ENCODE results near the gene SDK1. TPM values are rescaled to one million over a fixed set of nuclear protein-coding genes. Genes with fewer than 3 reads are reported as not detected.

Gene SDK1
- total and polyA plus RNA-seq, 2 experiments from 2014 or later: 2.1 to 10.0 TPM

GRCh38 chr7:3279147-3279818 lies 21.8 kb upstream of the SDK1 start:
- Histone ChIP-seq H4K20me1 (replicated peaks; ENCODE audit: insufficient read depth) (no peaks in the 10 kb centered on the region), H3F3A (replicated peaks; ENCODE audit: low read depth) (0 out of 2 replicates have a peak, but pooled peaks cover 7% of the 10 kb centered on the region), H3K79me2 (replicated peaks; ENCODE audit: insufficient read depth) (no peaks in the 10 kb centered on the region), H3K4me1 (ENCODE audit: insufficient read depth) (peaks cover 21% of the 10 kb centered on the region), H3K27me3 (ENCODE audit: insufficient read depth) (no peaks in the 10 kb centered on the region), H3K9me2 (ENCODE audit: insufficient read depth) (no peaks in the 10 kb centered on the region), H3K4me2 (no peak overlapping the region), H2AFZ (no peak overlapping the region), H3K4me3 (no peak overlapping the region), H3K27ac (ENCODE audit: low read depth) (no peak overlapping the region), H3K36me3 (ENCODE audit: insufficient read depth) (no peaks in the 10 kb centered on the region; the same call in 1 of the 2 replicates)
- Mint-ChIP-seq H3K4me1 (peaks cover 23% of the 10 kb centered on the region), H3K4me3 (no peak overlapping the region), H3K9me3 (0 out of 3 replicates have a peak, but pooled peaks cover 3% of the 10 kb centered on the region), H3K27ac (no peak overlapping the region), H3K36me3 (ENCODE audit: low read depth) (no peaks in the 10 kb centered on the region), H3K27me3 (ENCODE audit: insufficient read depth, low read depth, poor library complexity) (peaks cover 5% of the 10 kb centered on the region)
- TF ChIP-seq STAT1 (IDR thresholded peaks at IDR 0.05; ENCODE audit: unreplicated experiment) (no peak), CREB1 (CRISPR knock-in tag; IDR thresholded peaks at IDR 0.05; ENCODE audit: low read depth) (no peak), EZH2 (IDR thresholded peaks at IDR 0.05; ENCODE audit: low read depth, unreplicated experiment) (no peak), CTCF (conservative IDR thresholded peaks at IDR 0.05; ENCODE audit: low read depth in 2 of 2) (no peak), ZNF114 (CRISPR knock-in tag; IDR thresholded peaks at IDR 0.05) (no peak), EZH2phosphoT487 (IDR thresholded peaks at IDR 0.05; ENCODE audit: unreplicated experiment) (no peak), ZNF331 (CRISPR knock-in tag; IDR thresholded peaks at IDR 0.05; ENCODE audit: low read depth) (no peak), JUNB (IDR thresholded peaks at IDR 0.05; ENCODE audit: unreplicated experiment) (no peak), ETS1 (IDR thresholded peaks at IDR 0.05) (no peak), NANOG (IDR thresholded peaks at IDR 0.05; ENCODE audit: borderline replicate concordance) (no peak), REST (IDR thresholded peaks at IDR 0.05; ENCODE audit: unreplicated experiment) (no peak), POLR2AphosphoS5 (IDR thresholded peaks at IDR 0.05; ENCODE audit: low read depth) (no peak)
- TF ChIP-seq, protein P1, sequence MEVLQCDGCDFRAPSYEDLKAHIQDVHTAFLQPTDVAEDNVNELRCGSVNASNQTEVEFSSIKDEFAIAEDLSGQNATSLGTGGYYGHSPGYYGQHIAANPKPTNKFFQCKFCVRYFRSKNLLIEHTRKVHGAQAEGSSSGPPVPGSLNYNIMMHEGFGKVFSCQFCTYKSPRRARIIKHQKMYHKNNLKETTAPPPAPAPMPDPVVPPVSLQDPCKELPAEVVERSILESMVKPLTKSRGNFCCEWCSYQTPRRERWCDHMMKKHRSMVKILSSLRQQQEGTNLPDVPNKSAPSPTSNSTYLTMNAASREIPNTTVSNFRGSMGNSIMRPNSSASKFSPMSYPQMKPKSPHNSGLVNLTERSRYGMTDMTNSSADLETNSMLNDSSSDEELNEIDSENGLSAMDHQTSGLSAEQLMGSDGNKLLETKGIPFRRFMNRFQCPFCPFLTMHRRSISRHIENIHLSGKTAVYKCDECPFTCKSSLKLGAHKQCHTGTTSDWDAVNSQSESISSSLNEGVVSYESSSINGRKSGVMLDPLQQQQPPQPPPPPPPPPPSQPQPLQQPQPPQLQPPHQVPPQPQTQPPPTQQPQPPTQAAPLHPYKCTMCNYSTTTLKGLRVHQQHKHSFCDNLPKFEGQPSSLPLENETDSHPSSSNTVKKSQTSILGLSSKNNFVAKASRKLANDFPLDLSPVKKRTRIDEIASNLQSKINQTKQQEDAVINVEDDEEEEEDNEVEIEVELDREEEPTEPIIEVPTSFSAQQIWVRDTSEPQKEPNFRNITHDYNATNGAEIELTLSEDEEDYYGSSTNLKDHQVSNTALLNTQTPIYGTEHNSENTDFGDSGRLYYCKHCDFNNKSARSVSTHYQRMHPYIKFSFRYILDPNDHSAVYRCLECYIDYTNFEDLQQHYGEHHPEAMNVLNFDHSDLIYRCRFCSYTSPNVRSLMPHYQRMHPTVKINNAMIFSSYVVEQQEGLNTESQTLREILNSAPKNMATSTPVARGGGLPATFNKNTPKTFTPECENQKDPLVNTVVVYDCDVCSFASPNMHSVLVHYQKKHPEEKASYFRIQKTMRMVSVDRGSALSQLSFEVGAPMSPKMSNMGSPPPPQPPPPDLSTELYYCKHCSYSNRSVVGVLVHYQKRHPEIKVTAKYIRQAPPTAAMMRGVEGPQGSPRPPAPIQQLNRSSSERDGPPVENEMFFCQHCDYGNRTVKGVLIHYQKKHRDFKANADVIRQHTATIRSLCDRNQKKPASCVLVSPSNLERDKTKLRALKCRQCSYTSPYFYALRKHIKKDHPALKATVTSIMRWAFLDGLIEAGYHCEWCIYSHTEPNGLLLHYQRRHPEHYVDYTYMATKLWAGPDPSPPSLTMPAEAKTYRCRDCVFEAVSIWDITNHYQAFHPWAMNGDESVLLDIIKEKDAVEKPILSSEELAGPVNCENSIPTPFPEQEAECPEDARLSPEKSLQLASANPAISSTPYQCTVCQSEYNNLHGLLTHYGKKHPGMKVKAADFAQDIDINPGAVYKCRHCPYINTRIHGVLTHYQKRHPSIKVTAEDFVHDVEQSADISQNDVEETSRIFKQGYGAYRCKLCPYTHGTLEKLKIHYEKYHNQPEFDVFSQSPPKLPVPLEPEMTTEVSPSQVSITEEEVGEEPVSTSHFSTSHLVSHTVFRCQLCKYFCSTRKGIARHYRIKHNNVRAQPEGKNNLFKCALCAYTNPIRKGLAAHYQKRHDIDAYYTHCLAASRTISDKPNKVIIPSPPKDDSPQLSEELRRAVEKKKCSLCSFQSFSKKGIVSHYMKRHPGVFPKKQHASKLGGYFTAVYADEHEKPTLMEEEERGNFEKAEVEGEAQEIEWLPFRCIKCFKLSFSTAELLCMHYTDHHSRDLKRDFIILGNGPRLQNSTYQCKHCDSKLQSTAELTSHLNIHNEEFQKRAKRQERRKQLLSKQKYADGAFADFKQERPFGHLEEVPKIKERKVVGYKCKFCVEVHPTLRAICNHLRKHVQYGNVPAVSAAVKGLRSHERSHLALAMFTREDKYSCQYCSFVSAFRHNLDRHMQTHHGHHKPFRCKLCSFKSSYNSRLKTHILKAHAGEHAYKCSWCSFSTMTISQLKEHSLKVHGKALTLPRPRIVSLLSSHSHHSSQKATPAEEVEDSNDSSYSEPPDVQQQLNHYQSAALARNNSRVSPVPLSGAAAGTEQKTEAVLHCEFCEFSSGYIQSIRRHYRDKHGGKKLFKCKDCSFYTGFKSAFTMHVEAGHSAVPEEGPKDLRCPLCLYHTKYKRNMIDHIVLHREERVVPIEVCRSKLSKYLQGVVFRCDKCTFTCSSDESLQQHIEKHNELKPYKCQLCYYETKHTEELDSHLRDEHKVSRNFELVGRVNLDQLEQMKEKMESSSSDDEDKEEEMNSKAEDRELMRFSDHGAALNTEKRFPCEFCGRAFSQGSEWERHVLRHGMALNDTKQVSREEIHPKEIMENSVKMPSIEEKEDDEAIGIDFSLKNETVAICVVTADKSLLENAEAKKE (CRISPR knock-in tag; IDR thresholded peaks at IDR 0.05): no peak
- ATAC-seq (no peak), DNase-seq (ENCODE audit: low spot score) (no peak)

Measured in GM23338 (cell line).